Epidermal melanocyte (primary cell): ENCODE measurements around the gene NFIA.

Experiments
- DNase-seq: peaks from one replicate; pipeline ENCODE4 v3.0.0; 2011; ENCODE audit warnings: low spot score; ENCODE audit not compliant: insufficient read length

NFIA gene

GRCh38 chr1:61082311-61083012 lies at the start of gene NFIA:
NFIA (plus strand) TSS chr1:61082561.
- DNase-seq, result no peak

- no peak for DNase-seq
These were observed 46.5 kb upstream of the NFIA start for GRCh38 chr1:61035880-61036279.

- DNase-seq, result no peak
These were observed 39.8 kb upstream of the NFIA start for GRCh38 chr1:61042466-61043009.

GRCh38 chr1:61043010-61043820 lies 39.1 kb upstream of the NFIA start:
- DNase-seq, result peak; percentile 83

GRCh38 chr1:61046434-61046833 lies 35.9 kb upstream of the NFIA start:
- DNase-seq, result no peak

GRCh38 chr1:61047061-61047460 lies 35.3 kb upstream of the NFIA start:
- no peak for DNase-seq

GRCh38 chr1:61049850-61050540 lies 32.4 kb upstream of the NFIA start:
- peak; percentile 90 for DNase-seq

GRCh38 chr1:61050541-61051442 lies 31.6 kb upstream of the NFIA start:
- no peak for DNase-seq

GRCh38 chr1:61051443-61051718 lies 31.0 kb upstream of the NFIA start:
- no peak for DNase-seq

- no peak for DNase-seq
These were observed 30.5 kb upstream of the NFIA start for GRCh38 chr1:61051719-61052394.

- DNase-seq, result no peak
These were observed 29.8 kb upstream of the NFIA start for GRCh38 chr1:61052395-61053225.

GRCh38 chr1:61053226-61053711 lies 29.1 kb upstream of the NFIA start:
- DNase-seq, result no peak

- DNase-seq, result no peak
These were observed 28.4 kb upstream of the NFIA start for GRCh38 chr1:61053712-61054600.

GRCh38 chr1:61054601-61054993 lies 27.8 kb upstream of the NFIA start:
- no peak for DNase-seq

GRCh38 chr1:61055110-61055614 lies 27.2 kb upstream of the NFIA start:
- no peak for DNase-seq

- no peak for DNase-seq
These were observed 26.2 kb upstream of the NFIA start for GRCh38 chr1:61056196-61056572.

- DNase-seq, result no peak
These were observed 25.6 kb upstream of the NFIA start for GRCh38 chr1:61056573-61057439.
